ENCODE results near the gene AATF.
"Not testable (repeated sequence)": the region's sequence is repeated elsewhere in the genome, so short reads cannot be mapped to it uniquely, and the experiment has no call there.

AATF gene

DNA sequence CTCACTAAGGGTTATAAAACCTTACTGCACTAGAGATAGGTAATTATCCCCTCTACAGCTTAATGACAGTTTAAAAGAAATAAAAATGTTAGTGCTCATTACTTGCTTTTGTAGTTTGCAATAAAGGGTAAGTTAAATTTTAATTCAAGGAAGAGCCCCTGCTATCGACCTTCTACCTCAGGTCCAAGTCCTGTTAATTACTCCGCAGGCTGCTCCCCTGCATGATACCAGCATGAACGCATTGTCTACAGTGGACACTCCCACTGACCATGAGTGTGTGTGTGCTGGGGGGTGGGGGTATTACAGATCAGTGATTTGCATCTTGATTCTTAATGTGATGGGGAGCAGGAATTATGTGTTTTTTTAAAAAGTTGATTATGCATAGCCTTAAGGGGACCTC lies 103.1 kb downstream of the AATF start:
- no peak for DNase-seq

DNA sequence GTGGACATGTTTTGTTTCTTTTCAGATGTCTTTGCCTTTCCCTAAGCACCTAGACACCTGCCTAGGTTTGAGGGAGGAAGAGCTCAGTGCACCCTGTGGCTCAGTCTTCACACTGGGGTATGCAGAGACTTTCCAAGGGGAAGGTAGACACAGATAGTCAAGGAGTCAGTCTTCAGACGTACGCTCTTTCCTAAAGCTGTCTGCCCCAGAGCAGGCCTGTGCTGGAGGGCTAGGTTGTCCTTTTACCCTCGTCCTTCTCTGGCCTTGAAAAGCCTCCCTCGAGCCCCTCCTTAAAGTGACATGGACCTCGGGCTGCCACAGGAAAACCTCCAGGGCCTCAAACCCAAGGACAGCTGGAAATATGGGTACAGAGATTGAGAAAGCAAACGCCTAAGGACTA lies 103.7 kb downstream of the AATF start:
- DNase-seq, result no peak

DNA sequence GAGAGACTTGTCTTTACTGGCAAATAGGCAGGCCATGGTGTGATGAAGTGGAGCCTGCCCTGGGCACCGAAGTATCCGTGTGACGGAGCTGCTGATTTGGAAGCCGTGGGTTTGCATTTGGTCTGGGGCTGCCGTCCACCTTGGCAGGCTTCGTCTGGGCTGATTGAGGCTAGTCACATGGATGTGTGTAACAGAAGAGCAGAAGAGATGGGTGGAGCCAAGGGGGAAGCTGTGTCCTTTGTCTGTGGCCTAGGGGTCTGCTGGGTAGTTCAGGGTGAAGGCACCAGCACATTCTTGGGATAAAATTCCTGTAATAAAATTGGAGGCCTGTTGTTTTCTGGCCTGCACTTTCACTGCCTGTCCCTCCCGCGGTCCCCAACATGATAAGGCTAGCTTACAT lies 106.1 kb downstream of the AATF start:
- DNase-seq, result no peak

DNA sequence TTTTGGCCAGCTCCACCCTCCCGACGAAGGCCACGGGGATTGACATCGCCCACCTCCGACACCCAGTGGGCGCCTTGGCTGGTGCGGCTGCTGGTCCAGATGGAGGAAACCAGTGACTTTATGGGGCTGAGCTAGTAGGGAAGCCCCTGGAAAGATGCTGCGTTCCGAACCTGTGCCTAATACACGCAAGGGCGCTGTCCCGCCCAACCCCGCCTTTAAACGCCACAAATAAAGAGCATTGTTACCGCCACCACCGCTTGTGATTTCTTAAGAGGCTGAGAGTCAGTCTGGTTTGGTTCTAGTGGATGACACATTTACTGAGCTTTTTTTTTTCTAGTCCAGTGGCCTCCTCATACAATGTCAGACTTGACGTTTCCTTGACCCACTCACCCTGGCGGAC lies 107.9 kb downstream of the AATF start:
- DNase-seq, result no peak

DNA sequence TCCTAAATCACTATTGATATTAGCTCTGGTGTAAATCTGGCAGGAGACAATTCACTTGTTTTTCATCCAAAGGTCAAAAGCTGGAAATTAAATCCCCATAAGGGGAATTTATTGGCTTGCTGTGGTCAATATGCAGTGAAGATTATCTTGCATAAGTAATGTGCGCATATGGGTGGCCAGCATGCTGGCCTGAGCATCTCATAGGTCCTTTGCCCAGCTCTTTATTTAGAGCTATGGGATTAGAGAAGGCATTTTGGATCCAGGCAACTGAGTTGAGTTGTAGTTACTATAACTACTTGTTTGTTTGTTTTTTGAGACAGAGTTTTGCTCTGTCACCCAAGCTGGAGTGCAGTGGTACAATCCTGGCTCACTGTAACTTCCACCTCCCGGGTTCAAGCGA lies 110.7 kb downstream of the AATF start:
- DNase-seq, result no peak

DNA sequence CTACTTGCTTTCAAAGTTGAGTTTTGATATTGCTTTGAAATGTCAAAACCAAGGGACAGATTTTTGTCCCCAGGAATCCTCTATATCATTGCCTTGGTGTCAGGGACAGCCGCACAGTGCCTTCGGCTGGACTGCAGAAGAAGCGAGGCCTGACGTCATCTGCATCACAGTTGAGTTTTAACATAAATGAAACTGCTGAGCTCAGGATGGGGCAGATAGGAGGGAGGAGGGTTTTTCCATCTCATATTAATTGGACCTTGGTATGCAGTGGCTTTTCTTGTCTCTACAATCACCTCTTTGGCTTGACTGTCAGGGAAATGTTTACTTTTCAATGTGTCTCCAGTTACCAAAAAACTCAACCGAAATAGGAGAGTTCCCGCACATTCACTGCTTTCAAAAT lies 111.3 kb downstream of the AATF start:
- DNase-seq, result no peak

DNA sequence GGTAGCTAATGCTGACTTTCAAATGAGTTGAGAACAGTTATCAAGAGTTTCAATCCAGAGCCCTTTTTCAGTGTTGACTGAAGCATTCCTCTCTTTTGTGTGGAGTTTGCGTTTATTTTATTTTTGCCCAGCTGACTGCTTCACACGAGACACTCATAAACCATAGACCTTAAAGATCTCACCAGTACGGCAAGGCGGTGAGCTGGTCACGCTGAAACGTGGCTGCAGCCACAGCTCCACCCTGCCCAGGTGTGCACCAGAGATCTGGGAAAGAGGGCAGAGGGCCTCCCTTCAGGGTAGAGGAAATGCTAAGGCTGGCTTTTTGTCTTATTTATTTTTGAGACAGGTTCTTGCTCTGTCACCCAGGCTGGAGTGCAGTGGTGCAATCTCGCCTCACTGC lies 112.2 kb downstream of the AATF start:
- no peak for DNase-seq

DNA sequence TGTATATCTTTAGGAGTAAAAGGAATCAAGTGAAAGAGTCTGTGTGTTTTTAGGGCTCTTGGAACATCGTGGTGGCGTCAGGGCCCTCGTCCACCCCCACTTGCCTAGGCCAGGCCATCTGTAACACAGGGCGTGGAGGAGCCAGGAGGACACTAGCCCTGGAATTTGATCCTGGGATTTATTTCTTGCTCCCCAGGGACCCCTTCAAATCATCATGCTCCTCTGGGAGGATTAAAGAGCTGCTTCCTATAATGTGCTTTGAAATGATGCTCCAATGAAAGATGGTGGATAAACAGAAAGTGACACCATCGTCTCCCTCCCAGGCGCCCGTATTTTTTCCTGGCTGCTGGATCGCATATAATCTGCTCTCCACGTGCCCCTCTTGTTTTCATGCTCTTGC lies 113.3 kb downstream of the AATF start:
- DNase-seq, result no peak

DNA sequence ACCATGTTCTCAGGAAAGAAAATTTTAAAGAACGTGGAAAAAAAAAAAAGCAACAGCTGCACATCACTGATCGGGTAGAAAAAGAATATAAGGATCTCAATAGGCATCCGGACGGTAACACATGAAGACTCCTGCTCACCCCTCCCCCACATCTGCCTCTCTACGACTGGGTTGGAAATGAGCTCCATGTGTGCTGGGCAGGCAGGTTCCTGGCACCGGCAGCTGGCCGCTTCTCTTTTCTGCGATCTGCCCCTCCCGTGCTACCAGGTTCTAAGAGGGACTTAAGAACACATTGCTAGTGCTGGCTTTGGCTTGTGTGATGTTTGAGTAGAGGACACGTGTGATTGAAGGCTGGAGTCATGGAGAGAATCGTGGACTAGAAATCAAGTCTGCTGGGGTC lies 115.5 kb downstream of the AATF start:
- DNase-seq, result no peak

DNA sequence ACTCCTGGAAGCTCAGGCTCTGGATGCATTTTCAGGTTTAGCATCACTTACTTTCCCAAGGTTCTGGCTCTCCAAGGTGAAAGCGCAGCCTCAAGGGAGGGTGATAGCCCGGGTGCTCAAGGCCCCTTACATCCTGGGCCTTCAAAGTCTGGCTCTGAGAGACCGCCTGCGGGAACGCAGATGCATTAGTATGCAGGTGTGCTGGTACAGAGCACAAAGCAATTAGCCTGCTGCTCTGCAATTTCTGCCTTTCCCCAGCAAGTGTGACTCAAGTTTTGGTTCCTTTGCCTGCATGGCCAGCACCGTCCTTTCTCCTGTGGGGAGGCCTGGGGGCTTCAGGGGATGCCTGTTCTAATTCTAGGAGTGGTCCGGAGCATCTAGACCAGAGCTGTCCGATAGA lies 116.2 kb downstream of the AATF start:
- no peak for DNase-seq

DNA sequence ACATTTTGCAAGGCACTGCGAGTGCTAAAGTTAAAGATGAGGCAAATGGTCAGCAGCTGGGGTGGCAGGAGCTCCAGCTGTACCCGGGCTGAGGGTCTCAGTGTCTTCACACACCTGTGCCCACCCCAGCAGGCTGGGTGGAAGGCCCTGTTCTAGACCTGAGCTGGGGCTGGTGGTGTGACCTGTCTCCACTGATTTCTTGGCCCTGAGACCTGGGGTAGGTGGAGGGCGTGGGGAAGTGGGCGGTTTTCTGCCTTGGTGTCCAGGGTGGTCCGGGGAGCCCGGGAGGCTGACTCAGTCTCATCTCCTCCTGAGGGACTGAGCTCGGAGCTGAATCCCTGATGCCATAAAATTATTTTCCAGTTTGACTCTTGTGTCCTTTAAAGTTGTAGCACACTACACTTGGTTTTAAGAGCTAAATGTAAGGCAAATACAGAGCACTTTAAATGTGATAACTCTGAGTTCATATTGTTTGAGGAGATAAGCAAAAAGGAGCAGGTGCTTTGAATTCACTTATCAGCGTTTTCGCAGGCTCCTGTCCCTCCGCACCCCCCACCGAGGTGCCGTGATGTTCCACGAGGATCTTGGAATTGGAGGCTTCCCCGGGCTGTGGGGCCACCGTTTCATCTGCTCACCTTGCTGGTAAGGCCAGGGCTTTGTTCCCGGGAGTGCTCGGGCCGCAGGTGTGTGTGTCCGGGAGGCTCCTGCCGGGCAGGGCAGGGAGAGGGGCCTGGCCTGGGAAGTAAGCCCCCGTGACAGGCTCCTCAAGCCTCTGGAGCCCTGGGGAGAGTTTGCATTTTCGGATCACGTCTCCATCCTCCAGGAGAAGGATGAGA lies 117.0 kb downstream of the AATF start:
- no peak for DNase-seq

DNA sequence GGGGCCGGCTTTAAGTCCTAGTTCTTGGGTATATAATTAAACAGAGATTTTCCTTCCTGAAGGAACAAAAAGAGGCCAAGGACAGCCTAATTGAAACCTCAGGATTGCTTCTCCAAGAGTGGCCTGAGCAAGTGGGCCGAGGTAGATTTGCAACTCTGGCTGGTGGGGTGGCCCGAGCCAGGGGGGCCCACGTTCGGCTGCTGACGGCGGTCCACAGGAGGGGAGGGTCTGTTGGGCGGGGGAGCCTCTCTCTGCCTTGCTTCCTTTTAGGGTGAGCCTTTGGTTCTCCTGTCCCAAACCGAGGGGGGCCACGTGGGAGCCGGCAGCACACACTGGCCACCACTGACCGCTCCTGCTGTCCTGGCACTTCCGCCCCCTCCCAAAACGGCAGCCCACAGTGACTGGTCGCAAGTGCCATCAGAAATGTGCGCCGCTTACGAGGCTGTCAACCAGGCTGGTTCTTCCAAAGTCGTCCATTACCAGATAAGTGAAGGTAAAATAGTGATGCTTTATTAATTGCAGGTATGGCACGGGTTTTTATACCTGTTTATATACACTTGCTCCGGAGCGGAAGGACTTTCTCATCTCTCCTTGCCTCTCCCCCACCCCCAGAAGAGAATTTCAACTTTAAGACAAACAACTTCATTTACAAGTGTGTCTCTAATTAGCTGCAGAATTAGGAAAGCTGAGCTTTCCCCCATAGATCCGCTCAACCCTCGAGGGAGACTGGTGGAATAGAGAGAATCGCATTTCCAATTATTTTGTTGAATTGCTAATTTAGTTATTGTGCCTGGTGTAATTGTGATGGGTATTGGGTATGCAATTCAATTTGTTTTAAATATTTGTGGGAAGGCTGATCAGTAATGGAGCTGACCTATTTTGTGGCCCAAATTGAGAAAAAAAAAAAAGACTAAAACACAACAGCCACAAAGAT lies 117.8 kb downstream of the AATF start:
- DNase-seq, result no peak

DNA sequence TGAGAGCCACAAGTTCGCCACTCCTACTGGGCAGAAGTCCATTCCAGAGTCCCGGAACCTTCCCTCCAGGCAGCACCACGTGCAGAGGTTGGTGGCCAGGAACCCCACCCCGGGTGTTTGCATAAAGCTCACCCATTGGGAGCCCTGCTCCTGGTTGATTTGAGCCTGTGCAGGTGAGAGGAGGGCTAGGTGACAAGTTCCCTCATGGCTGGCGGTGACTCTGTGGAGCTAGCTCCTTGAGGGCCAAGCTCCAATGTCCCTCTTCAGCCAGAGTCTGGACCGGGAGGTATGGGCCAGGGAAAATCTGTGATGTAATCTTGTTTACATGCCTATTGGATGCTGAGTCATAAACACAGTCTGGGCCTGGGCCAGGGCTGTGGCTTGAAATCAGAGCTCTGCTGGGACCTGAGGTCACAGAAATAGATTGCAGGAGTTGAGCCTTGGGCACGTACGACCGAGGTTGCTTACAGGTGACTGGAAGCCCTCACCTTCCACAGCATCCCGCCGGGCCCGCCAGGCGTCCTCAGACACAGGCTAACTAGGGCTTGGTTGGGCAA lies 118.9 kb downstream of the AATF start:
- no peak for DNase-seq

DNA sequence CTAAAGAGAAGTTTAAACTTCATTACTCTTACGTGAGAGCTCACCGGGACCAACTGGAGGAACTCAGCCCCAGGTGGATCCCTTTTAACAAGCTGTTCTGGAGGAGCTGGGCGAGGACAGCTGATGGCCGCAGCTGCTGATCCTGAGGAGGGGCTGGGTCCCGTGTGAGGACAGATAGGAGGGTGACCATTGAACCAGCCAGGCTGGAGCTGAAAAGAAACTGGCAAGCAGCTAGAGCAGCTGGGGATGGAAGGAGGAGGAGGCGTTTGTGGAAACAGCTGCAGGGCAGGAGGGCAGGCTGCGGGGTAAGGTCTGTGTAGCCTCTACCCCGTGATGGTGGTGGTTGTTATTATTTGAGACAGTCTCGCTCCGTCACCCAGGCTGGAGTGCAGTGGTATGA lies 119.5 kb downstream of the AATF start:
- no peak for DNase-seq

DNA sequence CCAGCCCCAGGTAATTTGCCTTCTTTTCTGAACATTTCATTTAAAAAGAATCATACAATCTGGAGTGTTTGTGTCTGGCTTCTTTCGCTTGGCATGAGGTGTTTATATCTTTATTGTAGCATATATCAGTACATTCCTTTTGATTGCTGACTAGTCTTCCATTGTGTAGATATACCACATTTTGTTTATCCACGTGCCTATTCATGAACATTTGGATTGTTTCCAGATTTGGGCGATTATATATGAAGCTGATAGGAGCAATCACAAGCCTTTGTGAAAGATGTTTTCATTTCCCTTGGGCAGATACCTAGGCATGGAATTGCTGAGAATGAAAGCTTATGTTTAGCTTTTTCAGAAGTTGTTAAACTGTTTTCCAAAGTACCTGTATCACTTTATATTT lies 120.3 kb downstream of the AATF start:
- DNase-seq, result no peak

DNA sequence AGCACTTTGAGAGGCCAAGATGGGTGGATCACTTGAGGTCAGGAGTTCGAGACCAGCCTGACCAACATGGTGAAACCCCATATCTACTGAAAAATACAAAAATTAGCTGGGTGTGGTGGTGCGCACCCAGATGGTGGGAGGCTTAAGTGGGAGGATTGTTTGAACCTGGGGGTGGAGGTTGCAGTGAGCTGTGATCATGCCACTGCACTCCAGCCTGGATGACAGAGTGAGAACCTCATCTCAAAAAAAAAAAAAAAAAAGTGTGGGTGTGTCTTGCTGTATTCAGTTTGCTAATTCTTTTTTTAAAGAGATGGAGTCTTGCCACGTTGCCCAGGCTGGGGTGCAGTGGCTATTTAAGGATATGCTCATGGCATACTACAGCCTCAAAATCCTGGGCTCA lies 124.7 kb downstream of the AATF start:
- DNase-seq, result not testable (repeated sequence)

DNA sequence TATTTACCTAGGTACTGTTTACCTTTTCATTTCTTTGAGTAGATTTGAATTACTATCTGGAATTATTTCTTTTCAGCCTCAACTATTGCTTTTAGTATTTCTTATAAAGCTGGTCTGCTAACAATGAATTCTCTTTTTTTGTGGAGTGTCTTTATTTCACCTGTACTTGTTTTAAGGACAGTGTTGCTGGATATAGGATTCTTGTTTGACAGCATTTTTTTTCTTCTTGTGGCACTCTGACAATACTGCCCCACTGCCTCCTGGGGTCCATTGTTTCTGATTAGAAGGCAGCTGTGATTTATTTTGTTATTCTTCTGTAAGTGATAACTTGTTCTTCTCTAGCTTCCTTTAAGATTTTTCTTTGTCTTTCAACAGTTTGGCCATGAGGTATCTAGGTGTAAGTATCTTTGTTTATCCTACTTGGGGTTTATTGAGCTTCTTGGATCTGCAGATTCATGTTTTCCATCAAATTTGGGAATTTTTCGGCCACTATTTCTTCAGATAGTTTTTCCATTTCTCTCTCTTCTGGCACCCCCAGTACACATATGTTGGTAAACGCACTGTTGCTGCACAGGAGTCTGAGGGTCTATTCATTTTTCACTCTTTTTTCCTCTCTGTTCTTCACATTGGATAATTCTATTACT lies 130.4 kb downstream of the AATF start:
- no peak for DNase-seq

DNA sequence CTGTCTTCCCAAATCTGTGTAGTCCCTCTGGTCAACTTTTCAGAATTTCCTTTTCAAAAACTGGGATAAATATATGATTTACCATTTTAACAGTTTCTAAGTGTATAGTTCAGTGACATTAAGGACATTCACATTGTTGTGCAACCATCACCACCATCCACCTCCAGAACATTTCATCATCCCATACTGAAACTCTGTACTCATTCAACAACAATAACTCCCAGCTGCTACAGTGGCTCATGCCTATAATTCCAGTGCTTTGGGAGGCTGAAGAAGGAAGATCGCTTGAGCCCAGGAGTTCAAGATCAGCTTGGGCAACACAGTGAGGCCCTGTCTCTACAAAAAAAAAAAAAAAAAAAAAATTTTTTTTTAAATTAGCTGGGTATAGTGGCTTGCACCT lies 131.0 kb downstream of the AATF start:
- no peak for DNase-seq

DNA sequence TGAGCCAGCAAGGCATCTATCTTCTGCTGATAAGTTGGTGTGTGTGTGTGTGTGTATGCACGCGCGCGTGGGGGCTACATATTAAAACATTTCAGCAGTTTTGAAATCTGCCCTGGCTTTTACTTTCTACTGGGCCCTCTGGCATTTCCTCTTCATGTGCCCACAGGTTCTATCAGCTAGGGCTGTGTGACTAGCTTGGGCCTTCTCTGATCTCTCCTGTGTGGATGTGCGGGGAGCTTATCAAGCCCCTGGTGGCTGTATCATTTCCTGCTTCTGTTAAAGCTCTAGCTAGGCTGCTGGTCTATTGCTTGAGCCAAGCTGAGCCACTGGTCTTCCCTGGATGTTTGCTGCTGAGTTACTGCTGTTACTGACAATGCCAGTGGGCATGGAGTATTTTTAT lies 132.5 kb downstream of the AATF start:
- DNase-seq, result no peak

DNA sequence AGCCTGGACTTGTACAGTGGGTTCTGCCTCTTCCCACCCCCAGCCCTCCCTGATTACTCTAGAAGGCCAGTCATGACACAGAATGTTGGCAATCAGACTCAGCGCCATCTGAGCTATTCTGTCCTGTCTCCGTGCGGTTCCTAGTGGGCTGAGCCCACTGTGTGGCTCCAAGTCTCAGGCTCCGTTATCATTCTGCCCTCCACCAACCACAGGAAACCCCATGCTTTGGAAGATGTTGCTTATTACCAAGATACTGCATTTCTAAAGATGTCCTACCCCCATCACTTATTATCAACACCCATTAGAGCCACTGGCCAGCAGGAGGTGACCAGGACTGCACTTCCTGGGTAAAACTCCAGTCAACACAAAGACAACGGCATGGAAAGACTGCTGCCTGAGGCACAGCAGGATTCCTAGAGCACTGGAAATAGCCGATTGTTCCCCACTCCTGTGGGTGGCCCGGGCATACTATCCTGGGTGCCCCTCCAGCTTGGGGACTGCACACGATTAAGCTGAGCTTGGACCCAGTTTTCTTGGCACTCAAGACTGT lies 133.6 kb downstream of the AATF start:
- no peak for DNase-seq

DNA sequence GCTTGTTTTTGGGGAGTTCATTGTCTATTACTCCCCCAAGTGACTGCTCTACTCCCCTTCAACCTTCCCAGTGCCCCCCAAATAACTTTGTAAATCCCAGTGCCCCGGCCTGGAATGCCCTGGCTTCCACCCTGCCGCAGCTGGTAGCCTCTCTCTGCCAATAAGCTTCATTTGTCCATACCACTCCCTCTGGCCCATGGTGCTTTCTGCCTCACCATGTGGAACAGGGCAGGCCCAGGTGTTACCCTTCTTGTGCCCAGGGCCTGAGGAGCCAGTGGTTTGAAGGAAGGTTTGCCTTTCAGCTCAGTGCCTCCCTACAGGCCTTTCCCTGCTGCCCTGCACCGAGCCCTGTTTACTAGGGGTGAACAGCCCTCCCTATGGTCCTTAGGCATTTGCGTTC lies 134.2 kb downstream of the AATF start:
- DNase-seq, result no peak

DNA sequence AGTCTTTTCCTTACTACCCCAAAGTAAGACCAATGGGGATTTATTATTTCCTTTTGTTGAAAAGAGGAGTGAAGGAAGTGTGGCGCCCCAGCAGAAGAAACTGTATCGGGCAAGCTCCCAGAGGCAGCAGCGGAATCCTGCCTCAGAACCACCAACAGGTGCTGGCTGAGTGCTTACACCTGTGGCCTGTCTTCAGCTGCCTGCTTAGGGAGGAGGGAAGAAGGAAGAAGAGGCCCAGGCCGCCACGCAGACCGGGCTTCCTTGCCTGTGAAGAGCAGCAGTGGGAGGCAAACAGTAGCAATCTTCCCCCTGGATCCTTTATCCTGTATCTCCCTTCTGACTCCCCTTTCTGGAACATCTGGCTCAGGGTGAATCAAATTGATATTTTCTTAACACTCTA lies 134.7 kb downstream of the AATF start:
- DNase-seq, result no peak

DNA sequence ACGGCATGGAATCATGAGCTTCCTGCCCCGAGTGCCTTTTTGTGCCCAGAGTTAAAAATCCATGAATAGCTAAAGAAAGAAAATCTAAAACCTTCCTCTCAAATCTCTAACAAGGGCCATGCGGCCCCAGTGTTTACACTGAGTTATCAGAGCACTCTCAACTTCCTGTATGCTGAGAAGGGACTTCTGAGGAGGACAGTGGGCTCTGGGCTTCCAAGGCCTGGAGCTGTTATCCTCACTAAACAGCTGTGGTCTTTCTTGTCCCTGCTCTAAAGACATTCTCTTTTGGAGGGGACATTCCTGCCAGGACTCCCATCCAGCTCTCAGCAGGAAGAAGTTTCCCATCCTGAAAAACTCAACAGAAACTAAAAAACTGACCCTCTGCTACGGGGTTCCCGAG lies 135.6 kb downstream of the AATF start:
- no peak for DNase-seq

All from activated CD4-positive, alpha-beta T cell treated with anti-CD3 and anti-CD28 coated beads, Interleukin-2, amount 50 U/mL, for 1 hour (primary cell).